Astrocyte of the cerebellum (primary cell): ENCODE data around the gene SCRT2.
"Not testable (repeated sequence)": the region's sequence is repeated elsewhere in the genome, so short reads cannot be mapped to it uniquely, and the experiment has no call there.

ENCODE experiments used
- DNase-seq: peaks from one replicate; pipeline ENCODE4 v3.0.0-alpha.2; 2011; ENCODE audit warnings: low read depth
- H3K4me3 ChIP-seq: 2 replicates; pipeline ENCODE4 v1.5.1; 2011; ENCODE audit warnings: mild to moderate bottlenecking, low read depth, low read length, moderate library complexity
- CTCF ChIP-seq: IDR thresholded peaks from 2 replicates; pipeline ENCODE4 v1.5.1; 2012; ENCODE audit warnings: low read length, low read depth, moderate library complexity, mild to moderate bottlenecking; ENCODE audit errors: missing control alignments
- in situ Hi-C: cut with HindIII; loops from 2 replicates; pipeline ENCODE4 v1.10.0; 2017; ENCODE audit warnings: low sequenced_read_pairs

Gene SCRT2

GRCh38 chr20:645318-646106 lies 30.1 kb downstream of the SCRT2 start:
- DNase-seq: peak; percentile 24
- no peak overlapping the region for H3K4me3 ChIP-seq
- in situ Hi-C loops: no loop called here
- TF ChIP-seq CTCF: peak; percentile 98

GRCh38 chr20:644692-645317 lies 30.8 kb downstream of the SCRT2 start:
- DNase-seq: no peak
- no peak for TF ChIP-seq CTCF
- in situ Hi-C loops: no loop called here
- no peak overlapping the region for H3K4me3 ChIP-seq

- no peak for TF ChIP-seq CTCF
- in situ Hi-C loops: no loop called here
- peak overlapping the region; percentile 20 for H3K4me3 ChIP-seq
- DNase-seq: no peak
Measured at GRCh38 chr20:642398-643174, 33.0 kb downstream of the SCRT2 start.

GRCh38 chr20:642013-642397 lies 33.6 kb downstream of the SCRT2 start:
- DNase-seq, in situ Hi-C loops: not testable (repeated sequence)
- H3K4me3 ChIP-seq: peak overlapping the region; percentile 20

- no peak overlapping the region for H3K4me3 ChIP-seq
- TF ChIP-seq CTCF: no peak
- in situ Hi-C loops: no loop called here
- no peak for DNase-seq
Measured at GRCh38 chr20:641516-641875, 34.1 kb downstream of the SCRT2 start.

GRCh38 chr20:640674-641515 lies 34.7 kb downstream of the SCRT2 start:
- in situ Hi-C loops: no loop called here
- TF ChIP-seq CTCF: no peak
- no peak for DNase-seq
- no peak overlapping the region for H3K4me3 ChIP-seq
